22Rv1 (cell line): Measurements from ENCODE around the gene FGF1.

Experiments used
- ZFX ChIP-seq: fragments of 450-650 bp; IDR thresholded peaks from 2 replicates; pipeline ENCODE4 v1.6.1; 2017; ENCODE audit warnings: antibody characterized with exemption, borderline replicate concordance
- TF ChIP-seq, protein P1 (sequence below): fragments of 450-650 bp; IDR thresholded peaks from 2 replicates; pipeline ENCODE4 v1.5.1; 2017; ENCODE audit warnings: mild to moderate bottlenecking

DNA sequence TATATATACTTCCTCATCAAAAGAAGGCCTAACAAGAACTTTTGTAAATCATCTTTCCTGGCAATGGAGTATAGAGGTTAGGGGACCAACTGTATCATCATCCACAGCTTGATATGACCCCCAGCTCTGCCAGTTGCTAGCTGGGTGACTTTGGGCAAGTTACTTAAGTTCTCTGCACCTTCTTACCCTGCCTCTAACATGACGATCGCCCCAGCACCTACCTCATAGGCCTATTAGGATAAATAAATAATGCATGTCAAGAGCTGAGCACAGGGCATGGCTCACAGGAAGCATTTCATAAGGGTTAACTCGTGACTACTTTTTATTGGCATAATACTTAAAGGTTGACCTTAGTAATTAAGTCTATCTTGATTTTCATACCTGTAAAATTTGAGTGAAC, 29.4 kb upstream of the FGF1 start:
- TF ChIP-seq, protein P1, sequence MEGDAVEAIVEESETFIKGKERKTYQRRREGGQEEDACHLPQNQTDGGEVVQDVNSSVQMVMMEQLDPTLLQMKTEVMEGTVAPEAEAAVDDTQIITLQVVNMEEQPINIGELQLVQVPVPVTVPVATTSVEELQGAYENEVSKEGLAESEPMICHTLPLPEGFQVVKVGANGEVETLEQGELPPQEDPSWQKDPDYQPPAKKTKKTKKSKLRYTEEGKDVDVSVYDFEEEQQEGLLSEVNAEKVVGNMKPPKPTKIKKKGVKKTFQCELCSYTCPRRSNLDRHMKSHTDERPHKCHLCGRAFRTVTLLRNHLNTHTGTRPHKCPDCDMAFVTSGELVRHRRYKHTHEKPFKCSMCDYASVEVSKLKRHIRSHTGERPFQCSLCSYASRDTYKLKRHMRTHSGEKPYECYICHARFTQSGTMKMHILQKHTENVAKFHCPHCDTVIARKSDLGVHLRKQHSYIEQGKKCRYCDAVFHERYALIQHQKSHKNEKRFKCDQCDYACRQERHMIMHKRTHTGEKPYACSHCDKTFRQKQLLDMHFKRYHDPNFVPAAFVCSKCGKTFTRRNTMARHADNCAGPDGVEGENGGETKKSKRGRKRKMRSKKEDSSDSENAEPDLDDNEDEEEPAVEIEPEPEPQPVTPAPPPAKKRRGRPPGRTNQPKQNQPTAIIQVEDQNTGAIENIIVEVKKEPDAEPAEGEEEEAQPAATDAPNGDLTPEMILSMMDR = no peak
- no peak for TF ChIP-seq ZFX
